Psoas muscle (tissue), 8 donors: ENCODE data around the gene CYYR1. TPM values are rescaled to one million over a fixed set of nuclear protein-coding genes. Genes with fewer than 3 reads are reported as not detected.

Experiments used
- ATAC-seq, 4 donors: fragments of 200-7000 bp; cut with Tn5 transposase; one replicate each; pipeline ENCODE4 v1.9.1; 2020; ENCODE audit warnings: moderate library complexity in 3 of 4, mild to moderate bottlenecking in 2 of 4
- DNase-seq, 2 donors: peaks; one replicate each; pipeline ENCODE4 v3.0.0-alpha.2; 2020
- H3K27ac ChIP-seq: fragments of 200-600 bp; one replicate; pipeline ENCODE4 v1.8.0; 2022
- H3K27me3 ChIP-seq, 3 donors: fragments of 200-600 bp in 1 of 3; one replicate each; pipeline versions ENCODE4 v1.6.1 to v1.8.0; 2013 to 2022; ENCODE audit warnings: low read length in 2 of 3, mild to moderate bottlenecking in 2 of 3, moderate library complexity in 1 of 3; ENCODE audit not compliant: insufficient read depth in 3 of 3
- H3K36me3 ChIP-seq, 2 donors: fragments of 200-600 bp in 1 of 2; one replicate each; pipeline versions ENCODE4 v1.6.1 to v1.8.0; 2013 to 2022; ENCODE audit warnings: low read depth in 1 of 2, mild to moderate bottlenecking in 1 of 2, moderate library complexity in 1 of 2; ENCODE audit not compliant: insufficient read depth in 1 of 2
- H3K4me1 ChIP-seq: fragments of 200-600 bp; one replicate; pipeline ENCODE4 v1.8.0; 2022
- H3K4me3 ChIP-seq: fragments of 200-600 bp; one replicate; pipeline ENCODE4 v1.8.0; 2022; ENCODE audit warnings: mild to moderate bottlenecking
- H3K9me3 ChIP-seq: fragments of 200-600 bp; one replicate; pipeline ENCODE4 v1.8.0; 2022
- WGBS, 3 donors: extraction: QIAGEN DNeasy Blood & Tissue Kit; methylation state at CpG; one replicate each; pipeline versions ENCODE4 v1.1.6 to v1.1.7; 2013; 5-methylcytosine and 5-hydroxymethylcytosine counted together
- intact Hi-C, 2 donors: fragments of 100-400 bp; cut with DNase I; formaldehyde crosslinking; loops; one replicate each; pipeline versions ENCODE4 v1.11.0 to v1.14.2; 2022
- polyA plus RNA-seq, 3 donors: library from polyadenylated mRNA; stranded (reverse); fragments of 200-250 nt; gene quantifications; one replicate each; pipeline ENCODE4 v1.2.3, GENCODE V29; 2013
- total RNA-seq, 4 donors: library from RNA; stranded (reverse); fragmentation: NEBNext Ultra II Directional in 2 of 4; extraction: Animal tissue kit (Norgen Biotek cat#: 25700) in 2 of 4; gene quantifications; one replicate each; pipeline versions ENCODE4 v1.2.1 to v1.2.4, GENCODE V29; 2021 to 2023
- TF ChIP-seq, protein P1 (sequence below): fragments of 200-600 bp; IDR thresholded peaks from one replicate; pipeline ENCODE4 v1.8.0; 2022; ENCODE audit warnings: antibody characterized with exemption
- donor health status: healthy with polysubstance abuse.
- donor health status: DM: no; HTN: no; CAD: no; lungs with moderate emphysema.
- donor health status: Bipolar disorder and iron deficiency.
- donor health status: healthy.
- donor health status: DM: yes; HTN: yes; CAD: no.
- donor health status: DM: no; HTN: no; CAD: no.
- donor health status: DM: no; HTN: no; CAD: no.
- donor health status: DM: yes; HTN: yes; CAD: no.

Gene CYYR1
- total and polyA plus RNA-seq, 7 donors: 7.1 to 20.4 (median 8.5) TPM

GRCh38 chr21:26534517-26534916, 38.6 kb downstream of the CYYR1 start:
- TF ChIP-seq, protein P1, sequence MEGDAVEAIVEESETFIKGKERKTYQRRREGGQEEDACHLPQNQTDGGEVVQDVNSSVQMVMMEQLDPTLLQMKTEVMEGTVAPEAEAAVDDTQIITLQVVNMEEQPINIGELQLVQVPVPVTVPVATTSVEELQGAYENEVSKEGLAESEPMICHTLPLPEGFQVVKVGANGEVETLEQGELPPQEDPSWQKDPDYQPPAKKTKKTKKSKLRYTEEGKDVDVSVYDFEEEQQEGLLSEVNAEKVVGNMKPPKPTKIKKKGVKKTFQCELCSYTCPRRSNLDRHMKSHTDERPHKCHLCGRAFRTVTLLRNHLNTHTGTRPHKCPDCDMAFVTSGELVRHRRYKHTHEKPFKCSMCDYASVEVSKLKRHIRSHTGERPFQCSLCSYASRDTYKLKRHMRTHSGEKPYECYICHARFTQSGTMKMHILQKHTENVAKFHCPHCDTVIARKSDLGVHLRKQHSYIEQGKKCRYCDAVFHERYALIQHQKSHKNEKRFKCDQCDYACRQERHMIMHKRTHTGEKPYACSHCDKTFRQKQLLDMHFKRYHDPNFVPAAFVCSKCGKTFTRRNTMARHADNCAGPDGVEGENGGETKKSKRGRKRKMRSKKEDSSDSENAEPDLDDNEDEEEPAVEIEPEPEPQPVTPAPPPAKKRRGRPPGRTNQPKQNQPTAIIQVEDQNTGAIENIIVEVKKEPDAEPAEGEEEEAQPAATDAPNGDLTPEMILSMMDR: no peak
- intact Hi-C loops: no loop called here
- no peaks in the 10 kb centered on the region for H3K36me3 ChIP-seq

GRCh38 chr21:26532208-26532607, 40.9 kb downstream of the CYYR1 start:
- intact Hi-C loops: no loop called here
- no peak overlapping the region for H3K27ac ChIP-seq
- ATAC-seq (no peak), DNase-seq (no peak)
- TF ChIP-seq, protein P1: no peak
- no peaks in the 10 kb centered on the region for H3K36me3 ChIP-seq
- H3K4me3 ChIP-seq: no peak overlapping the region
- H3K27me3 ChIP-seq: no peaks in the 10 kb centered on the region
- 47 to 61% (median 56%) methylated on average over 2 of the region's 2 CpGs for WGBS, 3 donors
- H3K9me3 ChIP-seq: no peaks in the 10 kb centered on the region
- H3K4me1 ChIP-seq: no peaks in the 10 kb centered on the region

More at GRCh38 chr21:26534517-26534916, 38.6 kb downstream of the CYYR1 start:
- ATAC-seq: no peak
- Histone ChIP-seq H3K27ac (no peak overlapping the region), H3K9me3 (no peaks in the 10 kb centered on the region), H3K4me3 (no peak overlapping the region), H3K4me1 (no peaks in the 10 kb centered on the region), H3K27me3 (no peaks in the 10 kb centered on the region)
- WGBS, 3 donors: 85 to 93% (median 89%) methylated on average over 4 of the region's 4 CpGs
- no peak for DNase-seq

DNA sequence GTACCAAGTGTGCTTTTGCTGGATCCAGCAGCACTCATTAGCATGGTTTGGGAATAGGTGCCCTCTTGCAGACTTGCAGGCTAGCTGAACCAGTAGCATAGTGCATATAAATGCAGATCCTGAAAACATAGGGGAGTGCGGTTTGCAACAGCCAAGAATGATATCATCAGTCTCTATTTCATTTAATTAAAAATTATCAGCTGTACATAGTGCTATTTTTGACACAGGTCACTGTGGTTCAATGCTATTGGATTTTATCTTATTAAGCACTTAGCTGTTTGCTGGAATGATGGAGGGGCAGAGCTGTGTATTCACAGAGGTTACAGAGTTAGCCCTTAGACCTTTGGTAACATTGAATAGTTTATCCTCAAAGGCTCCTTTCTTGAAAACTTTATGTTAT, 43.6 kb downstream of the CYYR1 start:
- H3K27ac ChIP-seq: no peak overlapping the region
- no peaks in the 10 kb centered on the region for H3K36me3 ChIP-seq
- no peak overlapping the region for H3K4me3 ChIP-seq
- TF ChIP-seq, protein P1: no peak
- H3K4me1 ChIP-seq: no peaks in the 10 kb centered on the region
- intact Hi-C loops: no loop called here
- WGBS, 3 donors: 74 to 89% (median 87%) methylated on average over 1 of the region's 1 CpG
- DNase-seq (no peak), ATAC-seq (no peak)
- no peaks in the 10 kb centered on the region for H3K9me3 ChIP-seq
- no peaks in the 10 kb centered on the region for H3K27me3 ChIP-seq

DNA sequence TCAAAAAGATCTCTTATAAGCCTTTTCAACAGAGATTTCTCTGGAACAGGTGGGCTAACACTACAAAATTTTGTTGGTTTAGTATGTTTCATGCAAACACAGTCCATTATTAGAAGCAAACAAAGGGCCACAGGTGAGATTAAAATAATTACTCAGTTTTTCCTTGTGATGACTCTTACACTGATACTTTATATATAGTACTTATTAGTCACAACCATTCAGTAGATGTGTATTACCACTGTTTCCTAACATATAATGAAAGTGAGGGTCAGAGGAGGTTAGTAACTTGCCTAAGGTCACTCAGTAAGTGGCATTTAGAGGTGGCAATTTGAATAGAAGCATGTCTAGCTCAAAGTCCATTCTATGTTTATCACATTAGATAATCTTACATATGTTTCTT, 44.2 kb downstream of the CYYR1 start:
- intact Hi-C loops: no loop called here
- no peak overlapping the region for H3K27ac ChIP-seq

DNA sequence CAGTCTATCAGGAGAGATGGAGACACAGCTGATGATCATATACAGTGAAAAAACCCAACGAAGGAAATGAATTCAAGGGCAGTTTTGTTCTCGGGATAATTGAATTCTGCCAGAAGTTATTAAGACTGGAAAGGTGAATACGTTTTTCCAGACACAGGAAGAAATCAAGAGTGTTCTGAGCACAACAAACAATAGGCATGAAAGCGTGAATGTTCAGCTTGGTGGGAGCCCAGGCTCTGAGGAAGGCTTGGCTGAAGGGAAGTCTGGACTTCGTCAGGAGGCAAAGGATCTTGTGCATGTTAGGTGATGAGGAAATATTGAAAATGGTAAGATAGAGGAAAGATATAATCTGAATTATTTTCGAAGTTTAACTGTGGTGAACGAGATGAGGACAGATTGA, 50.4 kb downstream of the CYYR1 start:
- no peak for ATAC-seq
- no peak for DNase-seq
- Histone ChIP-seq H3K27ac (no peak overlapping the region), H3K4me1 (no peaks in the 10 kb centered on the region), H3K36me3 (no peaks in the 10 kb centered on the region), H3K9me3 (peaks cover 2% of the 10 kb centered on the region), H3K27me3 (no peaks in the 10 kb centered on the region), H3K4me3 (no peak overlapping the region)
- WGBS, 3 donors: 64 to 69% (median 67%) methylated on average over 7 of the region's 7 CpGs
- TF ChIP-seq, protein P1: no peak
- intact Hi-C loops: no loop called here

More for the DNA sequence above, 44.2 kb downstream of the CYYR1 start:
- no peaks in the 10 kb centered on the region for H3K27me3 ChIP-seq
- H3K4me1 ChIP-seq: no peaks in the 10 kb centered on the region
- ATAC-seq: no peak
- no peaks in the 10 kb centered on the region for H3K9me3 ChIP-seq
- no peaks in the 10 kb centered on the region for H3K36me3 ChIP-seq
- H3K4me3 ChIP-seq: no peak overlapping the region
- TF ChIP-seq, protein P1: no peak
- no peak for DNase-seq
